ENCODE data around the gene TARS1. TPM values are rescaled to one million over a fixed set of nuclear protein-coding genes. Genes with fewer than 3 reads are reported as not detected.

The TARS1 gene
- total and polyA plus RNA-seq, 5 experiments from 2014 or later, result 50.1 to 189 (median 58.0) TPM

GRCh38 chr5:33476992-33477391 is 36.2 kb downstream of the TARS1 start:
- POLR2A ChIA-PET, result no interaction called here
- no peaks in the 10 kb centered on the region for H3K27me3 Mint-ChIP-seq

GRCh38 chr5:33477816-33478215 is 37.1 kb downstream of the TARS1 start:
- POLR2A ChIA-PET, result no interaction called here

More at GRCh38 chr5:33476992-33477391, 36.2 kb downstream of the TARS1 start:
- Mint-ChIP-seq H3K27ac (no peak overlapping the region), H3K4me1 (peaks cover 0 to 4% (median 2%) of the 10 kb centered on the region in 4 donors), H3K4me3 (no peak overlapping the region), H3K9me3 (peaks cover 0 to 22% (median 0%) of the 10 kb centered on the region in 9 donors), H3K36me3 (peaks cover 26 to 56% (median 51%) of the 10 kb centered on the region in 3 donors)
- DNase-seq (no peak), ATAC-seq (no peak)

GRCh38 chr5:33479311-33479710 is 38.5 kb downstream of the TARS1 start:
- Mint-ChIP-seq H3K4me1 (peaks cover 0 to 4% (median 2%) of the 10 kb centered on the region in 4 donors), H3K4me3 (no peak overlapping the region), H3K36me3 (peaks cover 13 to 37% (median 36%) of the 10 kb centered on the region in 3 donors), H3K27ac (no peak overlapping the region), H3K9me3 (peaks cover 0 to 22% (median 0%) of the 10 kb centered on the region in 9 donors), H3K27me3 (no peaks in the 10 kb centered on the region)
- ATAC-seq, result no peak
- POLR2A ChIA-PET, result no interaction called here
- DNase-seq, result no peak

More at GRCh38 chr5:33477816-33478215, 37.1 kb downstream of the TARS1 start:
- Mint-ChIP-seq H3K9me3 (peaks cover 0 to 22% (median 0%) of the 10 kb centered on the region in 9 donors), H3K27ac (no peak overlapping the region), H3K27me3 (no peaks in the 10 kb centered on the region), H3K4me1 (peaks cover 0 to 4% (median 2%) of the 10 kb centered on the region in 4 donors), H3K4me3 (no peak overlapping the region), H3K36me3 (peaks cover 20 to 49% (median 45%) of the 10 kb centered on the region in 3 donors)
- ATAC-seq (no peak), DNase-seq (no peak)

GRCh38 chr5:33480876-33481275 is 40.1 kb downstream of the TARS1 start:
- POLR2A ChIA-PET, result no interaction called here
- Mint-ChIP-seq H3K4me3 (no peak overlapping the region), H3K27ac (no peak overlapping the region), H3K4me1 (peaks cover 0 to 8% (median under 1%) of the 10 kb centered on the region in 4 donors), H3K36me3 (peaks cover 4 to 21% (median 20%) of the 10 kb centered on the region in 3 donors), H3K27me3 (no peaks in the 10 kb centered on the region), H3K9me3 (peaks cover 0 to 7% (median 0%) of the 10 kb centered on the region in 9 donors)
- DNase-seq (no peak), ATAC-seq (no peak)

- POLR2A ChIA-PET, result no interaction called here
- peaks cover 0 to 10% (median 7%) of the 10 kb centered on the region in 3 donors for H3K36me3 Mint-ChIP-seq
- H3K27me3 Mint-ChIP-seq, result no peaks in the 10 kb centered on the region
- H3K27ac Mint-ChIP-seq, result no peak overlapping the region
- no peaks in the 10 kb centered on the region for H3K9me3 Mint-ChIP-seq
- peaks cover 0 to 4% (median 0%) of the 10 kb centered on the region in 4 donors for H3K4me1 Mint-ChIP-seq
- no peak overlapping the region for H3K4me3 Mint-ChIP-seq
- ATAC-seq, result no peak
- no peak for DNase-seq
Observed at GRCh38 chr5:33482335-33482734, 41.6 kb downstream of the TARS1 start.

GRCh38 chr5:33487236-33487635 is 46.5 kb downstream of the TARS1 start:
- H3K27me3 Mint-ChIP-seq, result peaks cover 0 to 4% (median 0%) of the 10 kb centered on the region in 5 donors
- POLR2A ChIA-PET, result no interaction called here
- no peak for ATAC-seq
- peaks cover 0 to 6% (median 0%) of the 10 kb centered on the region in 4 donors for H3K4me1 Mint-ChIP-seq
- peaks cover 0 to 3% (median 0%) of the 10 kb centered on the region in 3 donors for H3K36me3 Mint-ChIP-seq
- H3K27ac Mint-ChIP-seq, result no peak overlapping the region
- H3K9me3 Mint-ChIP-seq, result no peaks in the 10 kb centered on the region
- DNase-seq, result no peak
- H3K4me3 Mint-ChIP-seq, result no peak overlapping the region

- Mint-ChIP-seq H3K27ac (no peak overlapping the region), H3K27me3 (peaks cover 0 to 4% (median 0%) of the 10 kb centered on the region in 5 donors), H3K9me3 (no peaks in the 10 kb centered on the region), H3K4me1 (peaks cover 0 to 6% (median 0%) of the 10 kb centered on the region in 4 donors), H3K36me3 (no peaks in the 10 kb centered on the region), H3K4me3 (no peak overlapping the region)
- POLR2A ChIA-PET, result no interaction called here
- DNase-seq (no peak), ATAC-seq (no peak)
Observed at GRCh38 chr5:33488558-33489355, 48.0 kb downstream of the TARS1 start.

GRCh38 chr5:33489481-33490067 is 48.8 kb downstream of the TARS1 start:
- peaks cover 0 to 6% (median 0%) of the 10 kb centered on the region in 4 donors for H3K4me1 Mint-ChIP-seq

GRCh38 chr5:33490071-33490665 is 49.4 kb downstream of the TARS1 start:
- Mint-ChIP-seq H3K27me3 (peaks cover 0 to 4% (median 0%) of the 10 kb centered on the region in 5 donors), H3K9me3 (no peaks in the 10 kb centered on the region), H3K27ac (no peak overlapping the region), H3K36me3 (no peaks in the 10 kb centered on the region), H3K4me1 (peaks cover 0 to 4% (median 0%) of the 10 kb centered on the region in 4 donors), H3K4me3 (no peak overlapping the region)
- DNase-seq (no peak), ATAC-seq (no peak)
- POLR2A ChIA-PET, result no interaction called here

More at GRCh38 chr5:33489481-33490067, 48.8 kb downstream of the TARS1 start:
- Mint-ChIP-seq H3K9me3 (no peaks in the 10 kb centered on the region), H3K27me3 (peaks cover 0 to 4% (median 0%) of the 10 kb centered on the region in 5 donors), H3K27ac (no peak overlapping the region), H3K36me3 (no peaks in the 10 kb centered on the region), H3K4me3 (no peak overlapping the region)
- ATAC-seq, result no peak
- no peak for DNase-seq
- POLR2A ChIA-PET, result no interaction called here

- POLR2A ChIA-PET, result no interaction called here
- Mint-ChIP-seq H3K4me3 (no peak overlapping the region), H3K4me1 (peaks cover 0 to 2% (median 0%) of the 10 kb centered on the region in 4 donors), H3K9me3 (no peaks in the 10 kb centered on the region), H3K27me3 (peaks cover 0 to 4% (median 0%) of the 10 kb centered on the region in 5 donors), H3K27ac (no peak overlapping the region), H3K36me3 (no peaks in the 10 kb centered on the region)
- DNase-seq (no peak), ATAC-seq (no peak)
Observed at GRCh38 chr5:33491941-33492340, 51.2 kb downstream of the TARS1 start.

GRCh38 chr5:33494466-33494865 is 53.7 kb downstream of the TARS1 start:
- H3K27me3 Mint-ChIP-seq, result no peaks in the 10 kb centered on the region
- ATAC-seq, result no peak
- no peak overlapping the region for H3K4me3 Mint-ChIP-seq
- H3K4me1 Mint-ChIP-seq, result no peaks in the 10 kb centered on the region
- POLR2A ChIA-PET, result no interaction called here
- no peak for DNase-seq
- no peaks in the 10 kb centered on the region for H3K9me3 Mint-ChIP-seq
- H3K27ac Mint-ChIP-seq, result no peak overlapping the region
- no peaks in the 10 kb centered on the region for H3K36me3 Mint-ChIP-seq

- Mint-ChIP-seq H3K36me3 (no peaks in the 10 kb centered on the region), H3K9me3 (no peaks in the 10 kb centered on the region), H3K4me1 (no peaks in the 10 kb centered on the region), H3K27me3 (no peaks in the 10 kb centered on the region), H3K27ac (no peak overlapping the region), H3K4me3 (no peak overlapping the region)
- ATAC-seq (no peak), DNase-seq (no peak)
- POLR2A ChIA-PET, result no interaction called here
Observed at GRCh38 chr5:33501260-33501659, 60.5 kb downstream of the TARS1 start.

- Mint-ChIP-seq H3K4me3 (no peak overlapping the region), H3K9me3 (no peaks in the 10 kb centered on the region), H3K27ac (no peak overlapping the region), H3K36me3 (no peaks in the 10 kb centered on the region), H3K4me1 (no peaks in the 10 kb centered on the region), H3K27me3 (peaks cover 0 to 2% (median 0%) of the 10 kb centered on the region in 5 donors)
- POLR2A ChIA-PET, result no interaction called here
- DNase-seq (no peak), ATAC-seq (no peak)
Observed at GRCh38 chr5:33501899-33502298, 61.1 kb downstream of the TARS1 start.

All from naive thymus-derived CD8-positive, alpha-beta T cell (primary cell).